IgD-negative memory B cell (primary cell): Measurements from ENCODE around the gene CEACAM8. TPM values are rescaled to one million over a fixed set of nuclear protein-coding genes. Genes with fewer than 3 reads are reported as not detected.
"Not testable (repeated sequence)": the region's sequence is repeated elsewhere in the genome, so short reads cannot be mapped to it uniquely, and the experiment has no call there.

Experiments used
- H3K27ac Mint-ChIP-seq, 3 donors: one replicate each; pipeline ENCODE4 v1.8.0; 2020 to 2022; ENCODE audit warnings: mild to moderate bottlenecking in 3 of 3, mixed read lengths in 3 of 3, moderate library complexity in 1 of 3
- H3K27me3 Mint-ChIP-seq: one replicate; pipeline ENCODE4 v1.8.0; 2021; ENCODE audit warnings: mixed read lengths
- H3K36me3 Mint-ChIP-seq: one replicate; pipeline ENCODE4 v1.8.0; 2020; ENCODE audit warnings: mild to moderate bottlenecking, mixed read lengths
- H3K4me1 Mint-ChIP-seq, 3 donors: one replicate each; pipeline ENCODE4 v1.8.0; 2020 to 2022; ENCODE audit warnings: mixed read lengths in 3 of 3, mild to moderate bottlenecking in 1 of 3
- H3K4me3 Mint-ChIP-seq, 4 donors: one replicate each; pipeline ENCODE4 v1.8.0; 2020 to 2022; ENCODE audit warnings: mild to moderate bottlenecking in 4 of 4, mixed read lengths in 4 of 4, moderate library complexity in 3 of 4
- H3K9me3 Mint-ChIP-seq, 3 donors: one replicate each; pipeline ENCODE4 v1.8.0; 2020 to 2021; ENCODE audit warnings: mixed read lengths in 3 of 3, mild to moderate bottlenecking in 1 of 3
- polyA plus RNA-seq: library from polyadenylated mRNA; unstranded; fragments of 300-500 nt; fragmentation: Illumina TruSeq; gene quantifications from one replicate; pipeline ENCODE4 v1.2.3, GENCODE V29; 2021

Gene CEACAM8
- polyA plus RNA-seq, 1 donor from 2014 or later, result not detected

GRCh38 chr19:42542791-42543190 lies 51.9 kb downstream of the CEACAM8 start:
- Mint-ChIP-seq H3K36me3 (no peaks in the 10 kb centered on the region), H3K9me3 (peaks cover 0 to 1% (median 0%) of the 10 kb centered on the region in 3 donors), H3K27ac (no peak overlapping the region), H3K27me3 (peaks cover 14% of the 10 kb centered on the region), H3K4me3 (no peak overlapping the region), H3K4me1 (peaks cover 0 to 5% (median 2%) of the 10 kb centered on the region in 3 donors)

GRCh38 chr19:42540071-42540553 lies 54.6 kb downstream of the CEACAM8 start:
- H3K4me3 Mint-ChIP-seq, result peak overlapping the region in 1 of 4 donors; percentile 32
- peaks cover 7% of the 10 kb centered on the region for H3K27me3 Mint-ChIP-seq
- no peaks in the 10 kb centered on the region for H3K36me3 Mint-ChIP-seq
- H3K4me1 Mint-ChIP-seq, result no peaks in the 10 kb centered on the region
- no peaks in the 10 kb centered on the region for H3K9me3 Mint-ChIP-seq
- no peak overlapping the region for H3K27ac Mint-ChIP-seq

- Mint-ChIP-seq H3K4me1 (no peaks in the 10 kb centered on the region), H3K4me3 (no peak overlapping the region), H3K27me3 (peaks cover 5% of the 10 kb centered on the region), H3K36me3 (no peaks in the 10 kb centered on the region), H3K9me3 (no peaks in the 10 kb centered on the region), H3K27ac (no peak overlapping the region)
These were observed 55.6 kb downstream of the CEACAM8 start for GRCh38 chr19:42538841-42539709.

GRCh38 chr19:42535276-42535675 lies 59.4 kb downstream of the CEACAM8 start:
- H3K4me1 Mint-ChIP-seq, H3K4me3 Mint-ChIP-seq, H3K27ac Mint-ChIP-seq, H3K9me3 Mint-ChIP-seq, H3K27me3 Mint-ChIP-seq, H3K36me3 Mint-ChIP-seq: not testable (repeated sequence)

GRCh38 chr19:42534391-42534790 lies 60.3 kb downstream of the CEACAM8 start:
- Mint-ChIP-seq H3K36me3 (no peaks in the 10 kb centered on the region), H3K9me3 (no peaks in the 10 kb centered on the region), H3K27me3 (peaks cover 5% of the 10 kb centered on the region), H3K4me3 (no peak overlapping the region), H3K4me1 (peaks cover 0 to 4% (median under 1%) of the 10 kb centered on the region in 3 donors), H3K27ac (no peak overlapping the region)

- Mint-ChIP-seq H3K4me1 (peaks cover 14 to 16% (median 16%) of the 10 kb centered on the region in 3 donors), H3K36me3 (no peaks in the 10 kb centered on the region), H3K27me3 (no peaks in the 10 kb centered on the region), H3K4me3 (no peak overlapping the region), H3K27ac (no peak overlapping the region), H3K9me3 (no peaks in the 10 kb centered on the region)
These were observed 61.8 kb downstream of the CEACAM8 start for GRCh38 chr19:42532891-42533290.

- Mint-ChIP-seq H3K9me3 (no peaks in the 10 kb centered on the region), H3K36me3 (no peaks in the 10 kb centered on the region), H3K27ac (no peak overlapping the region), H3K4me3 (no peak overlapping the region), H3K4me1 (peaks cover 15 to 26% (median 26%) of the 10 kb centered on the region in 3 donors), H3K27me3 (no peaks in the 10 kb centered on the region)
These were observed 63.4 kb downstream of the CEACAM8 start for GRCh38 chr19:42531313-42531712.

Other genes starting within 250 kb of the CEACAM8 start
- gene CNFN, start 204.6 kb downstream of the CEACAM8 start, polyA plus RNA-seq, result 42.5 TPM
- gene LIPE, start 167.5 kb downstream of the CEACAM8 start, polyA plus RNA-seq, result 15.0 TPM
- gene CXCL17, start 152.0 kb downstream of the CEACAM8 start, polyA plus RNA-seq, result 0.25 TPM
- gene CEACAM1, start 66.4 kb downstream of the CEACAM8 start, polyA plus RNA-seq, result 5.4 TPM
- gene PSG3, start 145.6 kb upstream of the CEACAM8 start, polyA plus RNA-seq, result not detected
- gene PSG8, start 170.8 kb upstream of the CEACAM8 start, polyA plus RNA-seq, result not detected